Measurements from ENCODE around the gene DNAH11. TPM values are rescaled to one million over a fixed set of nuclear protein-coding genes. Genes with fewer than 3 reads are reported as not detected.

Gene DNAH11
- total and polyA plus RNA-seq, 2 of the 8 experiments (the other 6 are each of a cell fraction or from before 2014, with no cell fraction given), result 1.8 to 4.9 TPM

- no peak for TF ChIP-seq ATF2 (IDR thresholded peaks at IDR 0.05; ENCODE audit: low read length)
- TF ChIP-seq USF2 (IDR thresholded peaks at IDR 0.05; ENCODE audit: low read length), result no peak
- TF ChIP-seq CEBPB (IDR thresholded peaks at IDR 0.05; ENCODE audit: low read depth, low read length), result no peak
- TF ChIP-seq EGR1 (IDR thresholded peaks at IDR 0.05; ENCODE audit: borderline replicate concordance, low read depth, low read length), result no peak
- TF ChIP-seq KDM5A (IDR thresholded peaks at IDR 0.05; ENCODE audit: low read length), result no peak
- no peak for TF ChIP-seq SIRT6 (IDR thresholded peaks at IDR 0.05; ENCODE audit: low read length)
- no peak for TF ChIP-seq TAF7 (optimal IDR thresholded peaks at IDR 0.05; ENCODE audit: borderline replicate concordance, low read depth, low read length)
These were observed 276.2 kb downstream of the DNAH11 start (continued) for GRCh38 chr7:21819048-21819447.
